B cell (primary cell): ENCODE measurements around the gene TBC1D2B. TPM values are rescaled to one million over a fixed set of nuclear protein-coding genes. Genes with fewer than 3 reads are reported as not detected.
A peak's percentile ranks its signal among the peaks of the same experiment; 100 is the strongest.
"Not testable (repeated sequence)": the region's sequence is repeated elsewhere in the genome, so short reads cannot be mapped to it uniquely, and the experiment has no call there.

Experiments used
- ATAC-seq: fragments of 200-7000 bp; cut with Tn5 transposase; one replicate; pipeline ENCODE4 v1.10.0; 2021; ENCODE audit warnings: low read depth, mild to moderate bottlenecking, moderate number of reproducible peaks, moderate library complexity
- CTCF ChIA-PET: fragments of 350-600 bp; sonication (Branson Sonifier 250); formaldehyde crosslinking; loops from one replicate; lab custom pipeline; 2021; ENCODE audit warnings: antibody characterized with exemption, inconsistent platforms; lab: Charles Lee
- POLR2A ChIA-PET: fragments of 350-600 bp; sonication (Branson Sonifier 250); formaldehyde crosslinking; loops from one replicate; lab custom pipeline; 2021; ENCODE audit warnings: antibody characterized with exemption; lab: Charles Lee
- DNase-seq: peaks from one replicate; pipeline ENCODE4 v3.0.0; 2013
- H2AFZ ChIP-seq: 2 replicates; pipeline ENCODE4 v1.6.1; 2012; ENCODE audit warnings: mild to moderate bottlenecking, low read depth, low read length; ENCODE audit not compliant: insufficient read depth, poor library complexity, severe bottlenecking
- H3K27ac ChIP-seq, 2 donors: 1 replicate in 1 of 2; 2 replicates in 1 of 2; pipeline ENCODE4 v1.5.1; 2012 to 2013; ENCODE audit warnings: low read length in 2 of 2, mild to moderate bottlenecking in 2 of 2, moderate library complexity in 1 of 2
- H3K27me3 ChIP-seq, 4 experiments: fragments of 200-600 bp in 1 of 4; sonication (generic) in 1 of 4; replicated peaks in 1 of 4; 1 replicate in 2 of 4; 2 replicates in 2 of 4; pipeline versions ENCODE4 v1.6.1 to v1.7.0; 2013 to 2016; ENCODE audit warnings: low read length in 3 of 4, mild to moderate bottlenecking in 2 of 4, mixed read lengths in 1 of 4, moderate library complexity in 1 of 4; ENCODE audit not compliant: insufficient read depth in 4 of 4, control insufficient read depth in 3 of 4; ENCODE audit errors: control extremely low read depth in 1 of 4
- H3K36me3 ChIP-seq, 2 experiments: replicated peaks in 1 of 2; 1 replicate in 1 of 2; 2 replicates in 1 of 2; pipeline versions ENCODE4 v1.6.1 to v1.7.1; 2013; ENCODE audit warnings: low read length in 1 of 2; ENCODE audit not compliant: insufficient read depth in 2 of 2, control insufficient read depth in 1 of 2; ENCODE audit errors: control extremely low read depth in 1 of 2, extremely low read depth in 1 of 2
- H3K4me1 ChIP-seq, 2 donors: fragments of 200-600 bp in 1 of 2; sonication (generic) in 1 of 2; 1 replicate in 1 of 2; 2 replicates in 1 of 2; pipeline versions ENCODE4 v1.5.1 to v1.6.1; 2013 to 2017; ENCODE audit warnings: low read length in 2 of 2; ENCODE audit not compliant: control insufficient read depth in 2 of 2, insufficient read depth in 2 of 2
- H3K4me2 ChIP-seq: replicated peaks from 2 replicates; pipeline ENCODE3; 2012; ENCODE audit warnings: mild to moderate bottlenecking, low read depth, low read length; ENCODE audit not compliant: poor library complexity, severe bottlenecking
- H3K4me3 ChIP-seq, 5 experiments: fragments of 200-600 bp in 1 of 5; sonication (generic) in 1 of 5; 1 replicate in 3 of 5; 2 replicates in 2 of 5; pipeline versions ENCODE4 v1.5.1 to v1.7.0; 2011 to 2016; ENCODE audit warnings: low read length in 4 of 5, mild to moderate bottlenecking in 4 of 5, low read depth in 2 of 5, control low read depth in 1 of 5, moderate library complexity in 1 of 5; ENCODE audit not compliant: insufficient read depth in 1 of 5; ENCODE audit errors: control extremely low read depth in 1 of 5, extremely low read depth in 1 of 5
- H3K79me2 ChIP-seq: fragments of 200-600 bp; sonication (generic); one replicate; pipeline ENCODE4 v1.6.0; 2016; ENCODE audit warnings: low read length; ENCODE audit not compliant: control insufficient read depth, insufficient read depth
- H3K9ac ChIP-seq: fragments of 200-600 bp; sonication (generic); 2 replicates; pipeline ENCODE4 v1.6.1; 2017; ENCODE audit warnings: mild to moderate bottlenecking, low read length, moderate library complexity
- H3K9me3 ChIP-seq, 3 donors: one replicate each; pipeline versions ENCODE4 v1.6.1 to v1.7.1; 2013; ENCODE audit warnings: low read length in 2 of 3; ENCODE audit not compliant: control insufficient read depth in 2 of 3, insufficient read depth in 1 of 3; ENCODE audit errors: control extremely low read depth in 1 of 3
- H4K20me1 ChIP-seq: 2 replicates; pipeline ENCODE4 v1.6.0; 2012; ENCODE audit warnings: mild to moderate bottlenecking, low read length; ENCODE audit not compliant: insufficient read depth, control insufficient read depth, poor library complexity, severe bottlenecking
- H3K27ac Mint-ChIP-seq: one replicate; pipeline ENCODE4 v1.8.0; 2021; ENCODE audit warnings: mixed read lengths
- H3K27me3 Mint-ChIP-seq: one replicate; pipeline ENCODE4 v1.8.0; 2021; ENCODE audit warnings: mixed read lengths
- H3K4me1 Mint-ChIP-seq: one replicate; pipeline ENCODE4 v1.8.0; 2021; ENCODE audit warnings: mixed read lengths
- H3K4me3 Mint-ChIP-seq: one replicate; pipeline ENCODE4 v1.8.0; 2021; ENCODE audit warnings: mixed read lengths
- H3K9me3 Mint-ChIP-seq: one replicate; pipeline ENCODE4 v1.8.0; 2022; ENCODE audit warnings: mixed read lengths; ENCODE audit not compliant: insufficient read depth
- WGBS: methylation state at CpG from one replicate; pipeline ENCODE4 v1.1.5; 2013; ENCODE audit warnings: missing lambda C conversion rate; ENCODE audit not compliant: insufficient coverage; 5-methylcytosine and 5-hydroxymethylcytosine counted together
- intact Hi-C: fragments of 100-400 bp; cut with micrococcal nuclease; formaldehyde crosslinking; loops from one replicate; pipeline ENCODE4 v1.10.0; 2022
- polyA plus RNA-seq: library from polyadenylated mRNA; depleted of rRNA; stranded (reverse); fragments of >200 nt; gene quantifications from 2 replicates; pipeline ENCODE4 v1.2.3, GENCODE V29; 2012
- total RNA-seq, 2 donors: library from RNA; stranded (reverse); fragments of 120-200 nt in 1 of 2; gene quantifications; 1 replicate in 1 of 2; 2 replicates in 1 of 2; pipeline versions ENCODE4 v1.2.3 to v1.2.4, GENCODE V29; 2013 to 2022
- TF ChIP-seq, protein P1 (sequence below): fragments of 200-600 bp; IDR thresholded peaks from one replicate; pipeline ENCODE4 v1.8.0; 2022; ENCODE audit warnings: antibody characterized with exemption, mild to moderate bottlenecking

The TBC1D2B gene
- total and polyA plus RNA-seq, 2 donors (not counting 1 experiment from before 2014, with no cell fraction given), result 8.5 to 26.1 TPM

GRCh38 chr15:77994893-77995536, 82.5 kb downstream of the TBC1D2B start:
- intact Hi-C loops, result loop anchor here (1.0 to 5.0 kb wide), 4 partner anchors 28 to 176 kb away; no protein-coding TSS in a partner anchor
- H3K36me3 ChIP-seq, ATAC-seq, H2AFZ ChIP-seq, H3K27ac ChIP-seq, H4K20me1 ChIP-seq, H3K27me3 Mint-ChIP-seq, H3K4me2 ChIP-seq, H3K9me3 ChIP-seq, DNase-seq, H3K4me3 Mint-ChIP-seq, H3K27ac Mint-ChIP-seq, H3K9ac ChIP-seq, H3K4me3 ChIP-seq, H3K9me3 Mint-ChIP-seq, H3K79me2 ChIP-seq, H3K27me3 ChIP-seq: not testable (repeated sequence)
- H3K4me1 ChIP-seq, result peaks cover 28 to 29% of the 10 kb centered on the region in 2 donors
- CTCF ChIA-PET, result interaction anchor here (1.0 to 6.5 kb wide), 6 partner anchors 29 to 116 kb away, joined by 3 to 99 read pairs (median 8); no protein-coding TSS in a partner anchor
- POLR2A ChIA-PET, result interaction anchor here (0.6 kb wide), 1 partner anchor 62 kb away, joined by 3 read pairs; no protein-coding TSS in a partner anchor
- TF ChIP-seq, protein P1, sequence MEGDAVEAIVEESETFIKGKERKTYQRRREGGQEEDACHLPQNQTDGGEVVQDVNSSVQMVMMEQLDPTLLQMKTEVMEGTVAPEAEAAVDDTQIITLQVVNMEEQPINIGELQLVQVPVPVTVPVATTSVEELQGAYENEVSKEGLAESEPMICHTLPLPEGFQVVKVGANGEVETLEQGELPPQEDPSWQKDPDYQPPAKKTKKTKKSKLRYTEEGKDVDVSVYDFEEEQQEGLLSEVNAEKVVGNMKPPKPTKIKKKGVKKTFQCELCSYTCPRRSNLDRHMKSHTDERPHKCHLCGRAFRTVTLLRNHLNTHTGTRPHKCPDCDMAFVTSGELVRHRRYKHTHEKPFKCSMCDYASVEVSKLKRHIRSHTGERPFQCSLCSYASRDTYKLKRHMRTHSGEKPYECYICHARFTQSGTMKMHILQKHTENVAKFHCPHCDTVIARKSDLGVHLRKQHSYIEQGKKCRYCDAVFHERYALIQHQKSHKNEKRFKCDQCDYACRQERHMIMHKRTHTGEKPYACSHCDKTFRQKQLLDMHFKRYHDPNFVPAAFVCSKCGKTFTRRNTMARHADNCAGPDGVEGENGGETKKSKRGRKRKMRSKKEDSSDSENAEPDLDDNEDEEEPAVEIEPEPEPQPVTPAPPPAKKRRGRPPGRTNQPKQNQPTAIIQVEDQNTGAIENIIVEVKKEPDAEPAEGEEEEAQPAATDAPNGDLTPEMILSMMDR, result peak; percentile 11
- H3K4me1 Mint-ChIP-seq, result peaks cover 38% of the 10 kb centered on the region
- 100% methylated on average over 5 of the region's 15 CpGs for WGBS

GRCh38 chr15:77993970-77994693, 83.4 kb downstream of the TBC1D2B start:
- Histone ChIP-seq H3K4me2 (peak overlapping the region; percentile 57), H3K4me1 (peaks cover 32 to 33% of the 10 kb centered on the region in 2 donors), H2AFZ (peak overlapping the region; percentile 5), H3K27ac (peak overlapping the region; percentile 18 to 58)
- not testable (repeated sequence) for H4K20me1 ChIP-seq, H3K27me3 Mint-ChIP-seq, H3K36me3 ChIP-seq, H3K79me2 ChIP-seq, H3K4me3 ChIP-seq, H3K9ac ChIP-seq, H3K9me3 ChIP-seq, H3K9me3 Mint-ChIP-seq, H3K27me3 ChIP-seq
- ATAC-seq, result peak; percentile 87
- peak; percentile 69 for DNase-seq
- peaks cover 38% of the 10 kb centered on the region for H3K4me1 Mint-ChIP-seq
- 37% methylated on average over 15 of the region's 18 CpGs for WGBS
- ChIA-PET CTCF (interaction anchor here (1.0 to 3.9 kb wide), 6 partner anchors 28 to 120 kb away, joined by 3 to 19 read pairs (median 6); no protein-coding TSS in a partner anchor), POLR2A (interaction anchor here (0.6 kb wide), 1 partner anchor 63 kb away, joined by 3 read pairs; no protein-coding TSS in a partner anchor)
- intact Hi-C loops, result loop anchor here (1.0 to 5.0 kb wide), 4 partner anchors 27 to 177 kb away; no protein-coding TSS in a partner anchor
- H3K27ac Mint-ChIP-seq, result peak overlapping the region; percentile 95
- H3K4me3 Mint-ChIP-seq, result peak overlapping the region; percentile 70
